ENCODE measurements around the gene ATP6AP2. TPM values are rescaled to one million over a fixed set of nuclear protein-coding genes. Genes with fewer than 3 reads are reported as not detected.

The ATP6AP2 gene
- total RNA-seq, 1 experiment from 2014 or later: 72.7 TPM

DNA sequence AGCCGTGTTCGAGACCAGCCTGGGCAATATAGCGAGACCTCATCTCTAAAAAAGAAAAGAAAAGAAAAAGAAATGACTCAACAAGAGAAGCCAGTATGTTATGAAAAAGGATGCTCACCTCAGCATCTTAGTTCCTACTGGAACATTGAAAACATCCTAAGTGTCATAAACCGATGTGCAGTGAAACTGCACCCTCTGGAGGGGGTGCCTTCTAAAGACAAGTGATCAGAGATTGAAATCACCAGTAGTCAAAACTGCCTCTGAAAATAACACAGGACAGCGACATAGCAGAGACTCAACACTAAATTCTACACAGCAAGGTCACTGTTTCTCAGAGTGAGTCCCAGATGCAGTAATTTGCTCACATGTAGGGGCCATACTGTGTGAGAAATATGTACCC, 28.0 kb upstream of the ATP6AP2 start:
- POLR2A ChIA-PET: no interaction called here
- in situ Hi-C loops (cut with HindIII; ENCODE audit: low pct_unique_long_range_greater_than_20kb, low sequenced_read_pairs): no loop called here
- intact Hi-C loops (cut with micrococcal nuclease; ENCODE audit: unreplicated experiment): no loop called here
- no peaks in the 10 kb centered on the region for H3K9me3 ChIP-seq (ENCODE audit: control insufficient read depth, insufficient read depth, low read depth, low read length)
- DNase-seq (ENCODE audit: low read depth, low spot score): no peak
- BruUV-seq (replicated peaks): no TSS peak
- H3K27me3 ChIP-seq (ENCODE audit: control insufficient read depth, insufficient read depth, low read length): no peaks in the 10 kb centered on the region
- no peak overlapping the region for H3K27ac ChIP-seq (ENCODE audit: low read length)
- H3K36me3 ChIP-seq (ENCODE audit: control insufficient read depth, insufficient read depth, low read length): no peaks in the 10 kb centered on the region
- no peak for TF ChIP-seq SIN3A (IDR thresholded peaks at IDR 0.05; ENCODE audit: borderline replicate concordance, insufficient read depth, low read depth, low read length)
- TF ChIP-seq, protein P1, sequence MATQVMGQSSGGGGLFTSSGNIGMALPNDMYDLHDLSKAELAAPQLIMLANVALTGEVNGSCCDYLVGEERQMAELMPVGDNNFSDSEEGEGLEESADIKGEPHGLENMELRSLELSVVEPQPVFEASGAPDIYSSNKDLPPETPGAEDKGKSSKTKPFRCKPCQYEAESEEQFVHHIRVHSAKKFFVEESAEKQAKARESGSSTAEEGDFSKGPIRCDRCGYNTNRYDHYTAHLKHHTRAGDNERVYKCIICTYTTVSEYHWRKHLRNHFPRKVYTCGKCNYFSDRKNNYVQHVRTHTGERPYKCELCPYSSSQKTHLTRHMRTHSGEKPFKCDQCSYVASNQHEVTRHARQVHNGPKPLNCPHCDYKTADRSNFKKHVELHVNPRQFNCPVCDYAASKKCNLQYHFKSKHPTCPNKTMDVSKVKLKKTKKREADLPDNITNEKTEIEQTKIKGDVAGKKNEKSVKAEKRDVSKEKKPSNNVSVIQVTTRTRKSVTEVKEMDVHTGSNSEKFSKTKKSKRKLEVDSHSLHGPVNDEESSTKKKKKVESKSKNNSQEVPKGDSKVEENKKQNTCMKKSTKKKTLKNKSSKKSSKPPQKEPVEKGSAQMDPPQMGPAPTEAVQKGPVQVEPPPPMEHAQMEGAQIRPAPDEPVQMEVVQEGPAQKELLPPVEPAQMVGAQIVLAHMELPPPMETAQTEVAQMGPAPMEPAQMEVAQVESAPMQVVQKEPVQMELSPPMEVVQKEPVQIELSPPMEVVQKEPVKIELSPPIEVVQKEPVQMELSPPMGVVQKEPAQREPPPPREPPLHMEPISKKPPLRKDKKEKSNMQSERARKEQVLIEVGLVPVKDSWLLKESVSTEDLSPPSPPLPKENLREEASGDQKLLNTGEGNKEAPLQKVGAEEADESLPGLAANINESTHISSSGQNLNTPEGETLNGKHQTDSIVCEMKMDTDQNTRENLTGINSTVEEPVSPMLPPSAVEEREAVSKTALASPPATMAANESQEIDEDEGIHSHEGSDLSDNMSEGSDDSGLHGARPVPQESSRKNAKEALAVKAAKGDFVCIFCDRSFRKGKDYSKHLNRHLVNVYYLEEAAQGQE (IDR thresholded peaks at IDR 0.05; ENCODE audit: insufficient read depth in 1 of 2, low read depth in 2 of 2, low read length in 1 of 2): no peak
- no peak for TF ChIP-seq CTCF (IDR thresholded peaks at IDR 0.05)
- TF ChIP-seq POLR2AphosphoS5 (IDR thresholded peaks at IDR 0.05; ENCODE audit: low read depth, low read length): no peak
- no peak for TF ChIP-seq TCF7L2 (IDR thresholded peaks at IDR 0.05; ENCODE audit: low read depth, low read length)
- no peak for ATAC-seq
- H3K4me3 ChIP-seq (ENCODE audit: low read depth in 2 of 2, low read length in 2 of 2): no peak overlapping the region
- CTCF ChIA-PET: no interaction called here
- no peaks in the 10 kb centered on the region for H3K4me1 ChIP-seq (ENCODE audit: control insufficient read depth, insufficient read depth, low read length)

GRCh38 chrX:40558590-40558989, 22.2 kb upstream of the ATP6AP2 start:
- Histone ChIP-seq H3K27ac (ENCODE audit: low read length) (no peak overlapping the region), H3K9me3 (ENCODE audit: control insufficient read depth, insufficient read depth, low read depth, low read length) (no peaks in the 10 kb centered on the region), H3K4me1 (ENCODE audit: control insufficient read depth, insufficient read depth, low read length) (no peaks in the 10 kb centered on the region), H3K4me3 (ENCODE audit: low read depth in 2 of 2, low read length in 2 of 2) (no peak overlapping the region), H3K27me3 (ENCODE audit: control insufficient read depth, insufficient read depth, low read length) (no peaks in the 10 kb centered on the region), H3K36me3 (ENCODE audit: control insufficient read depth, insufficient read depth, low read length) (no peaks in the 10 kb centered on the region)
- ChIA-PET CTCF (no interaction called here), POLR2A (no interaction called here)
- ATAC-seq (no peak), DNase-seq (ENCODE audit: low read depth, low spot score) (no peak)
- no peak for TF ChIP-seq SIN3A (IDR thresholded peaks at IDR 0.05; ENCODE audit: borderline replicate concordance, insufficient read depth, low read depth, low read length)
- no peak for TF ChIP-seq CTCF (IDR thresholded peaks at IDR 0.05)
- no peak for TF ChIP-seq POLR2AphosphoS5 (IDR thresholded peaks at IDR 0.05; ENCODE audit: low read depth, low read length)
- TF ChIP-seq TCF7L2 (IDR thresholded peaks at IDR 0.05; ENCODE audit: low read depth, low read length): no peak
- TF ChIP-seq, protein P1 (IDR thresholded peaks at IDR 0.05; ENCODE audit: insufficient read depth in 1 of 2, low read depth in 2 of 2, low read length in 1 of 2): no peak
- no TSS peak for BruUV-seq (replicated peaks)
- intact Hi-C loops (cut with micrococcal nuclease; ENCODE audit: unreplicated experiment) (no loop called here), in situ Hi-C loops (cut with HindIII; ENCODE audit: low pct_unique_long_range_greater_than_20kb, low sequenced_read_pairs) (no loop called here)
